DMS 273 treated with DMSO at 0.1 percent for 48 hours (cell line): ENCODE data around the gene RBM6.
"Not testable (repeated sequence)": the region's sequence is repeated elsewhere in the genome, so short reads cannot be mapped to it uniquely, and the experiment has no call there.

Source experiments
- DNase-seq: peaks from one replicate; lab custom pipeline; 2025; lab: John Stamatoyannopoulos, UW

Gene RBM6

GRCh38 chr3:49939858-49940666 is at the start of gene RBM6:
Gene RBM6 (plus strand): TSS chr3:49940150. CDS start chr3:49962642, 22,492 bp downstream.
- DNase-seq, result peak; percentile 93

GRCh38 chr3:49895791-49896190 is 44.2 kb upstream of the RBM6 start:
- DNase-seq, result no peak

- no peak for DNase-seq
Observed at GRCh38 chr3:49896345-49896744, 43.6 kb upstream of the RBM6 start.

GRCh38 chr3:49898991-49899390 is 41.0 kb upstream of the RBM6 start:
- no peak for DNase-seq

GRCh38 chr3:49899815-49900214 is 40.1 kb upstream of the RBM6 start:
- DNase-seq, result no peak

GRCh38 chr3:49900491-49901153 is 39.3 kb upstream of the RBM6 start:
- no peak for DNase-seq

- DNase-seq, result no peak
Observed at GRCh38 chr3:49901366-49902339, 38.3 kb upstream of the RBM6 start.

GRCh38 chr3:49902511-49903345 is 37.2 kb upstream of the RBM6 start:
- no peak for DNase-seq

- no peak for DNase-seq
Observed at GRCh38 chr3:49903451-49904424, 36.2 kb upstream of the RBM6 start, which contains the start of gene MST1R. Gene MST1R (minus strand): TSS chr3:49903873. CDS start chr3:49903609, 264 bp downstream.

- DNase-seq, result not testable (repeated sequence)
Observed at GRCh38 chr3:49904448-49904847, 35.5 kb upstream of the RBM6 start.

- no peak for DNase-seq
Observed at GRCh38 chr3:49906073-49906743, 33.7 kb upstream of the RBM6 start.

GRCh38 chr3:49908373-49909199 is 31.4 kb upstream of the RBM6 start:
- no peak for DNase-seq

- no peak for DNase-seq
Observed at GRCh38 chr3:49910409-49911123, 29.4 kb upstream of the RBM6 start.

GRCh38 chr3:49911124-49911420 is 28.9 kb upstream of the RBM6 start:
- DNase-seq, result no peak

GRCh38 chr3:49911611-49912010 is 28.3 kb upstream of the RBM6 start:
- no peak for DNase-seq

- peak; percentile 79 for DNase-seq
Observed at GRCh38 chr3:49912881-49913281, 27.1 kb upstream of the RBM6 start.

GRCh38 chr3:49914906-49915305 is 25.0 kb upstream of the RBM6 start:
- DNase-seq, result no peak

GRCh38 chr3:49916686-49917085 is 23.3 kb upstream of the RBM6 start:
- DNase-seq, result no peak
